IMR-90 (cell line): ENCODE data around the gene WDR48. TPM values are rescaled to one million over a fixed set of nuclear protein-coding genes. Genes with fewer than 3 reads are reported as not detected.

Experiments used
- ATAC-seq: fragments of 200-7000 bp; cut with Tn5 transposase; 2 replicates; pipeline ENCODE4 v1.9.1; 2020; ENCODE audit warnings: low read depth, mild to moderate bottlenecking, moderate library complexity
- BruUV-seq: library from RNA; stranded (reverse); fragments of 400-500 nt; replicated peaks from 2 replicates; lab custom pipeline; 2021; lab: Mats Ljungman, UMichigan
- CTCF ChIA-PET: fragments of 300-600 bp; formaldehyde crosslinking; extraction: SDS; loops from one replicate; lab custom pipeline; 2021; ENCODE audit warnings: antibody characterized with exemption; lab: Yijun Ruan, JAX
- POLR2A ChIA-PET: fragments of 300-600 bp; sonication (Branson Sonifier 250); formaldehyde crosslinking; loops from one replicate; lab custom pipeline; 2022; ENCODE audit warnings: antibody characterized with exemption; ENCODE audit not compliant: unreplicated experiment; lab: Charles Lee
- DNase-seq: peaks from one replicate; pipeline ENCODE4 v3.0.0; 2013
- H2AFZ ChIP-seq: replicated peaks from 2 replicates; pipeline ENCODE3; 2013; ENCODE audit warnings: low read length, mild to moderate bottlenecking; ENCODE audit not compliant: poor library complexity
- H2AK5ac ChIP-seq: 2 replicates; pipeline ENCODE4 v1.6.1; 2013; ENCODE audit warnings: low read depth, low read length, inconsistent platforms
- H2AK9ac ChIP-seq: replicated peaks from 2 replicates; pipeline ENCODE3; 2013; ENCODE audit warnings: mild to moderate bottlenecking, low read depth, low read length, moderate library complexity; ENCODE audit not compliant: poor library complexity
- H2BK120ac ChIP-seq: 2 replicates; pipeline ENCODE4 v1.6.1; 2013; ENCODE audit warnings: low read depth, low read length, inconsistent platforms
- H2BK15ac ChIP-seq: 3 replicates; pipeline ENCODE4 v1.6.1; 2013; ENCODE audit warnings: low read depth, low read length, inconsistent platforms
- H2BK20ac ChIP-seq: 2 replicates; pipeline ENCODE4 v1.6.1; 2013; ENCODE audit warnings: low read depth, mild to moderate bottlenecking, inconsistent platforms, low read length, moderate library complexity
- H2BK5ac ChIP-seq: 2 replicates; pipeline ENCODE4 v1.6.1; 2013; ENCODE audit warnings: mild to moderate bottlenecking, low read depth, low read length, inconsistent platforms; ENCODE audit not compliant: poor library complexity, severe bottlenecking
- H3K14ac ChIP-seq: replicated peaks from 2 replicates; pipeline ENCODE4 v1.6.1; 2013; ENCODE audit warnings: low read depth, low read length, inconsistent platforms
- H3K18ac ChIP-seq: 2 replicates; pipeline ENCODE4 v1.6.1; 2013; ENCODE audit warnings: low read depth, low read length, control low read depth
- H3K23ac ChIP-seq: 2 replicates; pipeline ENCODE4 v1.6.1; 2013; ENCODE audit warnings: low read depth, low read length, inconsistent platforms
- H3K27ac ChIP-seq: 2 replicates; pipeline ENCODE4 v1.5.1; 2013; ENCODE audit warnings: mild to moderate bottlenecking, control low read depth, low read length; ENCODE audit not compliant: insufficient read depth
- H3K27me3 ChIP-seq: 2 replicates; pipeline ENCODE4 v1.6.1; 2013; ENCODE audit warnings: low read length; ENCODE audit not compliant: control insufficient read depth, insufficient read depth
- H3K36me3 ChIP-seq: 2 replicates; pipeline ENCODE4 v1.6.1; 2013; ENCODE audit warnings: low read length, mixed read lengths; ENCODE audit not compliant: control insufficient read depth, insufficient read depth
- H3K4ac ChIP-seq: 2 replicates; pipeline ENCODE4 v1.6.1; 2013; ENCODE audit warnings: low read depth, low read length, inconsistent platforms
- H3K4me1 ChIP-seq: 2 replicates; pipeline ENCODE4 v1.6.1; 2013; ENCODE audit warnings: low read length, mixed read lengths; ENCODE audit not compliant: control insufficient read depth, insufficient read depth
- H3K4me2 ChIP-seq: 2 replicates; pipeline ENCODE4 v1.6.1; 2013; ENCODE audit warnings: low read depth, mild to moderate bottlenecking, control low read depth, low read length, moderate library complexity
- H3K4me3 ChIP-seq: 2 replicates; pipeline ENCODE4 v1.5.1; 2013; ENCODE audit warnings: low read depth, mild to moderate bottlenecking, control low read depth, low read length, moderate library complexity; ENCODE audit not compliant: insufficient read depth
- H3K56ac ChIP-seq: 2 replicates; pipeline ENCODE4 v1.6.1; 2013; ENCODE audit warnings: low read length, inconsistent platforms; ENCODE audit not compliant: insufficient read depth; ENCODE audit errors: extremely low read depth
- H3K79me1 ChIP-seq, 2 experiments: 2 replicates each; pipeline ENCODE4 v1.6.1; 2013; ENCODE audit warnings: low read length in 2 of 2, inconsistent platforms in 1 of 2, low read depth in 1 of 2
- H3K9ac ChIP-seq: 2 replicates; pipeline ENCODE4 v1.6.1; 2013; ENCODE audit warnings: low read depth, low read length, control low read depth
- H3K9me1 ChIP-seq: 2 replicates; pipeline ENCODE4 v1.6.1; 2013; ENCODE audit warnings: low read length, inconsistent platforms; ENCODE audit not compliant: insufficient read depth
- H3K9me3 ChIP-seq: 2 replicates; pipeline ENCODE4 v1.6.1; 2013; ENCODE audit warnings: low read length; ENCODE audit not compliant: control insufficient read depth, insufficient read depth
- H4K20me1 ChIP-seq: 2 replicates; pipeline ENCODE4 v1.6.1; 2013; ENCODE audit warnings: low read length, inconsistent platforms; ENCODE audit not compliant: insufficient read depth
- H4K5ac ChIP-seq: 2 replicates; pipeline ENCODE4 v1.6.1; 2013; ENCODE audit warnings: mild to moderate bottlenecking, low read depth, low read length, control low read depth
- H4K8ac ChIP-seq, 2 experiments: 2 replicates each; pipeline ENCODE4 v1.6.1; 2013; ENCODE audit warnings: low read depth in 2 of 2, low read length in 2 of 2, control low read depth in 1 of 2, inconsistent platforms in 1 of 2
- H4K91ac ChIP-seq: 2 replicates; pipeline ENCODE4 v1.6.1; 2013; ENCODE audit warnings: low read depth, low read length, inconsistent platforms; ENCODE audit not compliant: insufficient read depth
- CEBPB ChIP-seq: IDR thresholded peaks from 2 replicates; pipeline ENCODE4 v1.6.1; 2012; ENCODE audit warnings: low read depth, low read length, improper control_type of control experiment
- CHD1 ChIP-seq: IDR thresholded peaks from 2 replicates; pipeline ENCODE4 v1.6.1; 2012; ENCODE audit warnings: low read depth, low read length, improper control_type of control experiment
- CTCF ChIP-seq: conservative IDR thresholded peaks from 2 replicates; pipeline ENCODE4 v1.5.1; 2012; ENCODE audit warnings: mild to moderate bottlenecking, low read depth, low read length, improper control_type of control experiment
- ELK1 ChIP-seq: fragments of 150-350 bp; IDR thresholded peaks from 2 replicates; pipeline ENCODE4 v1.6.1; 2016; ENCODE audit warnings: low read depth, mild to moderate bottlenecking, low read length, moderate library complexity, borderline replicate concordance
- FOS ChIP-seq: fragments of 150-350 bp; IDR thresholded peaks from 2 replicates; pipeline ENCODE4 v1.6.1; 2016; ENCODE audit warnings: low read depth, low read length
- MAFK ChIP-seq: IDR thresholded peaks from 2 replicates; pipeline ENCODE4 v1.6.1; 2012; ENCODE audit warnings: low read depth, low read length, improper control_type of control experiment
- MAZ ChIP-seq: IDR thresholded peaks from 2 replicates; pipeline ENCODE4 v1.6.1; 2012; ENCODE audit warnings: low read depth, mild to moderate bottlenecking, low read length, improper control_type of control experiment, moderate library complexity, borderline replicate concordance
- MXI1 ChIP-seq: IDR thresholded peaks from 2 replicates; pipeline ENCODE4 v1.6.1; 2012; ENCODE audit warnings: low read depth, mild to moderate bottlenecking, low read length, moderate library complexity, borderline replicate concordance
- NFE2L2 ChIP-seq: fragments of 150-350 bp; IDR thresholded peaks from 2 replicates; pipeline ENCODE4 v1.6.1; 2016; ENCODE audit warnings: low read depth, mild to moderate bottlenecking, low read length
- POLR2A ChIP-seq: IDR thresholded peaks from 2 replicates; pipeline ENCODE4 v1.6.1; 2012; ENCODE audit warnings: mild to moderate bottlenecking, low read depth, low read length
- RAD21 ChIP-seq: IDR thresholded peaks from 2 replicates; pipeline ENCODE4 v1.6.1; 2012; ENCODE audit warnings: low read length, improper control_type of control experiment
- RCOR1 ChIP-seq: IDR thresholded peaks from 2 replicates; pipeline ENCODE4 v1.6.1; 2012; ENCODE audit warnings: mild to moderate bottlenecking, low read length, improper control_type of control experiment; ENCODE audit not compliant: insufficient replicate concordance
- RFX5 ChIP-seq: IDR thresholded peaks from 2 replicates; pipeline ENCODE4 v1.8.0; 2012; ENCODE audit warnings: low read depth, mild to moderate bottlenecking, low read length, moderate library complexity
- SMC3 ChIP-seq: fragments of 150-350 bp; IDR thresholded peaks from 2 replicates; pipeline ENCODE4 v1.6.1; 2016; ENCODE audit warnings: low read depth, mild to moderate bottlenecking, antibody characterized with exemption, low read length, moderate library complexity
- WGBS, 2 experiments: methylation state at CpG; one replicate each; pipeline versions ENCODE4 v1.1.5 to v1.1.7; 2013; ENCODE audit warnings: missing lambda C conversion rate in 2 of 2; ENCODE audit not compliant: insufficient read length in 1 of 2; ENCODE audit errors: extremely low coverage in 2 of 2; 5-methylcytosine and 5-hydroxymethylcytosine counted together
- dilution Hi-C: fragments of 300-500 bp; cut with HindIII; formaldehyde crosslinking; loops from one replicate; pipeline ENCODE4 v1.14.3; 2018; ENCODE audit warnings: low sequenced_read_pairs; ENCODE audit not compliant: unreplicated experiment
- in situ Hi-C: fragments of 300-500 bp; cut with MboI; formaldehyde crosslinking; loops from 3 replicates; pipeline ENCODE4 v1.14.3; 2019; ENCODE audit warnings: low sequenced_read_pairs, inconsistent platforms, mixed read lengths
- intact Hi-C: fragments of 100-400 bp; cut with micrococcal nuclease; formaldehyde crosslinking; loops from 2 replicates; pipeline ENCODE4 v1.10.0; 2022
- polyA plus RNA-seq, 3 experiments: library from polyadenylated mRNA; depleted of rRNA; stranded (reverse); fragments of >200 nt; gene quantifications; 2 replicates each; pipeline ENCODE4 v1.2.3, GENCODE V29; 2012; ENCODE audit warnings: low replicate concordance in 1 of 3
- total RNA-seq: library from RNA; depleted of rRNA; stranded (reverse); fragments of >200 nt; gene quantifications from 2 replicates; pipeline ENCODE4 v1.2.3, GENCODE V29; 2012
- TF ChIP-seq, protein P1 (sequence below): fragments of 150-350 bp; IDR thresholded peaks from 2 replicates; pipeline ENCODE4 v1.6.1; 2017; ENCODE audit warnings: mild to moderate bottlenecking, antibody characterized with exemption, low read length, low read depth

Gene WDR48
- total and polyA plus RNA-seq, 2 of the 4 experiments (the other 2 are of a cell fraction): 14.4 to 41.2 TPM

DNA sequence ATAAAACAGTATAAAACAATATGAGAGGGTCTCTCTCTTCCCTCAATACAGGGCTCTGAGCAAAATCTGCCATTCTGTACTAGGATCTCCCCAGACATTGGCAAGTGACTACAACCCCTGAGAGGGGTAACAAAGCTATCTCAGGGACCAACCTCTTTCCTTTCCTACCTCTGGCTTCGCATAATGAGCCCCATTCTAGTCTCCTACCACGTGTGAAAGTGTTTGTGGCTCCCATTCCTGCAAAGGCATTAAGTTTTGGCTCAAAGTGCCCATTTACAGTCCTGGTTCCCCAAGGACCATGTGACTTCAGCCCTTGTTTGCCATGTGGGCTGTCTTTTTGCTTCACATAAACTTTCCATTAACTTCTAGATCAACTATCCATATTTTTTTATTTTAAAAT, 46.5 kb upstream of the WDR48 start:
- H3K79me1 ChIP-seq: no peaks in the 10 kb centered on the region
- H2AFZ ChIP-seq: no peak overlapping the region
- H3K36me3 ChIP-seq: no peaks in the 10 kb centered on the region
- H2BK20ac ChIP-seq: no peak overlapping the region
- no peak overlapping the region for H3K4me3 ChIP-seq
- intact Hi-C loops: loop anchor here (10.0 kb wide), 1 partner anchor 510 kb away; the partner anchor contains the start of gene EXOG
- POLR2A ChIA-PET: interaction anchor here (0.7 kb wide), 1 partner anchor 272 kb away, joined by 3 read pairs; no protein-coding TSS in a partner anchor
- H3K9me3 ChIP-seq: no peaks in the 10 kb centered on the region
- 0% methylated on average over 1 of the region's 2 CpGs; no CpG with 5 or more reads in 1 of the 2 experiments for WGBS, 2 experiments
- H3K4me2 ChIP-seq: no peak overlapping the region
- H4K20me1 ChIP-seq: no peaks in the 10 kb centered on the region
- H2AK9ac ChIP-seq: no peak overlapping the region
- dilution Hi-C loops: no loop called here
- H3K4me1 ChIP-seq: no peaks in the 10 kb centered on the region
- ATAC-seq: no peak
- TF ChIP-seq MAZ: no peak
- no peak for TF ChIP-seq RAD21
- no peak for TF ChIP-seq CHD1
- TF ChIP-seq ELK1: no peak
- TF ChIP-seq, protein P1, sequence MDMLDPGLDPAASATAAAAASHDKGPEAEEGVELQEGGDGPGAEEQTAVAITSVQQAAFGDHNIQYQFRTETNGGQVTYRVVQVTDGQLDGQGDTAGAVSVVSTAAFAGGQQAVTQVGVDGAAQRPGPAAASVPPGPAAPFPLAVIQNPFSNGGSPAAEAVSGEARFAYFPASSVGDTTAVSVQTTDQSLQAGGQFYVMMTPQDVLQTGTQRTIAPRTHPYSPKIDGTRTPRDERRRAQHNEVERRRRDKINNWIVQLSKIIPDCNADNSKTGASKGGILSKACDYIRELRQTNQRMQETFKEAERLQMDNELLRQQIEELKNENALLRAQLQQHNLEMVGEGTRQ: no peak
- TF ChIP-seq RCOR1: no peak
- TF ChIP-seq CTCF: no peak
- no peak for TF ChIP-seq RFX5
- TF ChIP-seq FOS: no peak
- no peak for TF ChIP-seq NFE2L2
- no peak for TF ChIP-seq POLR2A
- TF ChIP-seq SMC3: no peak
- TF ChIP-seq MXI1: no peak
- TF ChIP-seq CEBPB: no peak
- TF ChIP-seq MAFK: no peak
- H3K9ac ChIP-seq: no peak overlapping the region
- H2AK5ac ChIP-seq: no peak overlapping the region
- H2BK120ac ChIP-seq: no peak overlapping the region
- H3K4ac ChIP-seq: no peak overlapping the region
- BruUV-seq: no TSS peak
- H3K23ac ChIP-seq: no peak overlapping the region
- in situ Hi-C loops: no loop called here
- H4K91ac ChIP-seq: no peak overlapping the region
- DNase-seq: no peak
- no peaks in the 10 kb centered on the region for H3K9me1 ChIP-seq
- no peak overlapping the region for H2BK15ac ChIP-seq
- H3K27ac ChIP-seq: no peak overlapping the region
- no peak overlapping the region for H2BK5ac ChIP-seq
- CTCF ChIA-PET: no interaction called here
- no peak overlapping the region for H3K56ac ChIP-seq
- H3K27me3 ChIP-seq: no peaks in the 10 kb centered on the region; the same call in 1 of the 2 replicates
- no peak overlapping the region for H4K8ac ChIP-seq
- H3K14ac ChIP-seq: no peak overlapping the region
- no peak overlapping the region for H3K18ac ChIP-seq
- H4K5ac ChIP-seq: no peak overlapping the region
